ENCODE data around the gene CHORDC1. TPM values are rescaled to one million over a fixed set of nuclear protein-coding genes. Genes with fewer than 3 reads are reported as not detected.

The CHORDC1 gene
- total RNA-seq, 1 experiment from 2014 or later = 88.8 TPM

DNA sequence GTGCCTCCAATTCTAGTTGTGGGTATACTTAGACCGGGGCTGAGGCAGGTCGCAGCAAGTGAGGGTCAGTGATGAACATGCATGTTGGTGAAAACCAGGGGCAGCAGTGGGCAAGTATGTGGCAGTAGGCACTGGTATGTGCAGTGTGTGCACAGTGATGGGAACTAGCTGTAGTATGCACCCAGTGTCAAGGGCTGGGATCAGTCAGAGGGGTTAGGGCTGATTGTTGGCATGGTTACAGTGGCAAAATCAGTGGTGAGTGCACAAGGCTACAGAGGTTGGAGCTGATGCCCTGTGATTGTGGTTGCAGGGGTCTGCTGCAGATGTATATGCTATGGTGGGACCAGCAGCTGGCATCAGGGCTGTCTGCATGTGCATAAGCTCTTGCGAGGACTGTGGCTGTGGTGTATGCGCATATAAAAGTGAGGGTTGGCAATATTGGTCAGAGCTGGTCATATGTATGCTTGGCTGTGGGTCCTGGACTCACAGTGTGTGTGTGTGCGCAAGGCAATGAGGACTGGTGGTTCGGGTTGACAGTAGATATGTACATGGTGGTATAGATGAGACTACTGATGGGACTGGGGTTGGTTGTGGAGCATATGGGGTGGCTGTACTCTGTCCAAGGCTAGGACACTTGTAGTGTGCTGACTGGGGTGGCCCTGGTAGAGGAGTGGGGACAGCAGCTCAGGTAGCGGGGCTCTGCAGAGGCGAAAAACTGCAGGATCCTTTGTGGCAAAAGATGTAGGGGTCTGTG is 33.7 kb upstream of the CHORDC1 start:
- H3K27me3 ChIP-seq (ENCODE audit: control insufficient read depth, insufficient read depth, low read length) = no peaks in the 10 kb centered on the region; the same call in 1 of the 2 replicates
- no peaks in the 10 kb centered on the region for H3K4me1 ChIP-seq (ENCODE audit: control insufficient read depth, insufficient read depth, low read length)
- H3K27ac ChIP-seq (ENCODE audit: low read length) = no peak overlapping the region
- H3K4me3 ChIP-seq (ENCODE audit: low read depth in 2 of 2, low read length in 2 of 2) = no peak overlapping the region
- CTCF ChIA-PET = no interaction called here
- no TSS peak for BruUV-seq (replicated peaks)
- TF ChIP-seq, protein P1, sequence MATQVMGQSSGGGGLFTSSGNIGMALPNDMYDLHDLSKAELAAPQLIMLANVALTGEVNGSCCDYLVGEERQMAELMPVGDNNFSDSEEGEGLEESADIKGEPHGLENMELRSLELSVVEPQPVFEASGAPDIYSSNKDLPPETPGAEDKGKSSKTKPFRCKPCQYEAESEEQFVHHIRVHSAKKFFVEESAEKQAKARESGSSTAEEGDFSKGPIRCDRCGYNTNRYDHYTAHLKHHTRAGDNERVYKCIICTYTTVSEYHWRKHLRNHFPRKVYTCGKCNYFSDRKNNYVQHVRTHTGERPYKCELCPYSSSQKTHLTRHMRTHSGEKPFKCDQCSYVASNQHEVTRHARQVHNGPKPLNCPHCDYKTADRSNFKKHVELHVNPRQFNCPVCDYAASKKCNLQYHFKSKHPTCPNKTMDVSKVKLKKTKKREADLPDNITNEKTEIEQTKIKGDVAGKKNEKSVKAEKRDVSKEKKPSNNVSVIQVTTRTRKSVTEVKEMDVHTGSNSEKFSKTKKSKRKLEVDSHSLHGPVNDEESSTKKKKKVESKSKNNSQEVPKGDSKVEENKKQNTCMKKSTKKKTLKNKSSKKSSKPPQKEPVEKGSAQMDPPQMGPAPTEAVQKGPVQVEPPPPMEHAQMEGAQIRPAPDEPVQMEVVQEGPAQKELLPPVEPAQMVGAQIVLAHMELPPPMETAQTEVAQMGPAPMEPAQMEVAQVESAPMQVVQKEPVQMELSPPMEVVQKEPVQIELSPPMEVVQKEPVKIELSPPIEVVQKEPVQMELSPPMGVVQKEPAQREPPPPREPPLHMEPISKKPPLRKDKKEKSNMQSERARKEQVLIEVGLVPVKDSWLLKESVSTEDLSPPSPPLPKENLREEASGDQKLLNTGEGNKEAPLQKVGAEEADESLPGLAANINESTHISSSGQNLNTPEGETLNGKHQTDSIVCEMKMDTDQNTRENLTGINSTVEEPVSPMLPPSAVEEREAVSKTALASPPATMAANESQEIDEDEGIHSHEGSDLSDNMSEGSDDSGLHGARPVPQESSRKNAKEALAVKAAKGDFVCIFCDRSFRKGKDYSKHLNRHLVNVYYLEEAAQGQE (IDR thresholded peaks at IDR 0.05; ENCODE audit: insufficient read depth in 1 of 2, low read depth in 2 of 2, low read length in 1 of 2) = no peak
- TF ChIP-seq TCF7L2 (IDR thresholded peaks at IDR 0.05; ENCODE audit: low read depth, low read length) (no peak), SIN3A (IDR thresholded peaks at IDR 0.05; ENCODE audit: borderline replicate concordance, insufficient read depth, low read depth, low read length) (no peak), POLR2AphosphoS5 (IDR thresholded peaks at IDR 0.05; ENCODE audit: low read depth, low read length) (no peak)
- TF ChIP-seq, protein P2, sequence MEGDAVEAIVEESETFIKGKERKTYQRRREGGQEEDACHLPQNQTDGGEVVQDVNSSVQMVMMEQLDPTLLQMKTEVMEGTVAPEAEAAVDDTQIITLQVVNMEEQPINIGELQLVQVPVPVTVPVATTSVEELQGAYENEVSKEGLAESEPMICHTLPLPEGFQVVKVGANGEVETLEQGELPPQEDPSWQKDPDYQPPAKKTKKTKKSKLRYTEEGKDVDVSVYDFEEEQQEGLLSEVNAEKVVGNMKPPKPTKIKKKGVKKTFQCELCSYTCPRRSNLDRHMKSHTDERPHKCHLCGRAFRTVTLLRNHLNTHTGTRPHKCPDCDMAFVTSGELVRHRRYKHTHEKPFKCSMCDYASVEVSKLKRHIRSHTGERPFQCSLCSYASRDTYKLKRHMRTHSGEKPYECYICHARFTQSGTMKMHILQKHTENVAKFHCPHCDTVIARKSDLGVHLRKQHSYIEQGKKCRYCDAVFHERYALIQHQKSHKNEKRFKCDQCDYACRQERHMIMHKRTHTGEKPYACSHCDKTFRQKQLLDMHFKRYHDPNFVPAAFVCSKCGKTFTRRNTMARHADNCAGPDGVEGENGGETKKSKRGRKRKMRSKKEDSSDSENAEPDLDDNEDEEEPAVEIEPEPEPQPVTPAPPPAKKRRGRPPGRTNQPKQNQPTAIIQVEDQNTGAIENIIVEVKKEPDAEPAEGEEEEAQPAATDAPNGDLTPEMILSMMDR (IDR thresholded peaks at IDR 0.05) = no peak
- DNase-seq (ENCODE audit: low read depth, low spot score) (no peak), ATAC-seq (no peak)
- intact Hi-C loops (cut with micrococcal nuclease; ENCODE audit: unreplicated experiment) = no loop called here
- no peaks in the 10 kb centered on the region for H3K9me3 ChIP-seq (ENCODE audit: control insufficient read depth, insufficient read depth, low read depth, low read length)
- in situ Hi-C loops (cut with HindIII; ENCODE audit: low pct_unique_long_range_greater_than_20kb, low sequenced_read_pairs) = no loop called here
- no peaks in the 10 kb centered on the region for H3K36me3 ChIP-seq (ENCODE audit: control insufficient read depth, insufficient read depth, low read length)
- POLR2A ChIA-PET = no interaction called here

GRCh38 chr11:90254065-90254464 is 31.2 kb upstream of the CHORDC1 start:
- TF ChIP-seq SIN3A (IDR thresholded peaks at IDR 0.05; ENCODE audit: borderline replicate concordance, insufficient read depth, low read depth, low read length) = no peak
- TF ChIP-seq POLR2AphosphoS5 (IDR thresholded peaks at IDR 0.05; ENCODE audit: low read depth, low read length) = no peak
- TF ChIP-seq, protein P1 (IDR thresholded peaks at IDR 0.05; ENCODE audit: insufficient read depth in 1 of 2, low read depth in 2 of 2, low read length in 1 of 2) = no peak
- no peak for TF ChIP-seq TCF7L2 (IDR thresholded peaks at IDR 0.05; ENCODE audit: low read depth, low read length)
- TF ChIP-seq, protein P2 (IDR thresholded peaks at IDR 0.05) = no peak
- H3K36me3 ChIP-seq (ENCODE audit: control insufficient read depth, insufficient read depth, low read length) = no peaks in the 10 kb centered on the region
- intact Hi-C loops (cut with micrococcal nuclease; ENCODE audit: unreplicated experiment) (no loop called here), in situ Hi-C loops (cut with HindIII; ENCODE audit: low pct_unique_long_range_greater_than_20kb, low sequenced_read_pairs) (no loop called here)
- H3K27ac ChIP-seq (ENCODE audit: low read length) = no peak overlapping the region
- H3K27me3 ChIP-seq (ENCODE audit: control insufficient read depth, insufficient read depth, low read length) = no peaks in the 10 kb centered on the region; the same call in 1 of the 2 replicates
- no peak overlapping the region for H3K4me3 ChIP-seq (ENCODE audit: low read depth in 2 of 2, low read length in 2 of 2)
- ChIA-PET POLR2A (no interaction called here), CTCF (no interaction called here)
- ATAC-seq (no peak), DNase-seq (ENCODE audit: low read depth, low spot score) (no peak)
- H3K9me3 ChIP-seq (ENCODE audit: control insufficient read depth, insufficient read depth, low read depth, low read length) = no peaks in the 10 kb centered on the region
- no peaks in the 10 kb centered on the region for H3K4me1 ChIP-seq (ENCODE audit: control insufficient read depth, insufficient read depth, low read length)
- BruUV-seq (replicated peaks) = no TSS peak

All from Panc1 (cell line).